Astrocyte of the cerebellum (primary cell): ENCODE measurements around the gene FXR1.

ENCODE experiments used
- DNase-seq: peaks from one replicate; pipeline ENCODE4 v3.0.0-alpha.2; 2011; ENCODE audit warnings: low read depth
- H3K4me3 ChIP-seq: 2 replicates; pipeline ENCODE4 v1.5.1; 2011; ENCODE audit warnings: mild to moderate bottlenecking, low read depth, low read length, moderate library complexity
- in situ Hi-C: cut with HindIII; loops from 2 replicates; pipeline ENCODE4 v1.10.0; 2017; ENCODE audit warnings: low sequenced_read_pairs
- TF ChIP-seq, protein P1 (sequence below): IDR thresholded peaks from 2 replicates; pipeline ENCODE4 v1.5.1; 2012; ENCODE audit warnings: low read length, low read depth, moderate library complexity, mild to moderate bottlenecking; ENCODE audit errors: missing control alignments

Gene FXR1

DNA sequence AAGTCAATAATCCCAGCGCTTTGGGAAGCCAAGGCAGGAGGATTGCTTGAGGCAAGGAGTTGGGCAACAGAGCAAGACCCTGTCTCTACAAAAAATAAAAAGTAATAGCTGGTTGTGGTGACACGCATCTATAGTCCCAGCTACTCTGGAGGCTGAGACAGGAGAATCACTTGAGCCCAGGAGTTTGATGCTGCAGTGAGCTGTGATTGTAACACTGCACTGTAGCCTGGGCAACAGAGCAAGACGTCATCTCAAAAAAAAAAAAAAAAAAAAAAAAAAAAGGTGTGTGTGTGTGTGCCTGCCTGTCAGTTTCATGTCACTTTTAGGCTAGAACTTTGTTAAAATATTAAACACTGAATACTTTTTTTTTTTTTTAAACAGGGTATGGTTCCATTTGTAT lies 48.6 kb downstream of the FXR1 start:
- in situ Hi-C loops = no loop called here
- no peak overlapping the region for H3K4me3 ChIP-seq
- DNase-seq = no peak
- TF ChIP-seq, protein P1, sequence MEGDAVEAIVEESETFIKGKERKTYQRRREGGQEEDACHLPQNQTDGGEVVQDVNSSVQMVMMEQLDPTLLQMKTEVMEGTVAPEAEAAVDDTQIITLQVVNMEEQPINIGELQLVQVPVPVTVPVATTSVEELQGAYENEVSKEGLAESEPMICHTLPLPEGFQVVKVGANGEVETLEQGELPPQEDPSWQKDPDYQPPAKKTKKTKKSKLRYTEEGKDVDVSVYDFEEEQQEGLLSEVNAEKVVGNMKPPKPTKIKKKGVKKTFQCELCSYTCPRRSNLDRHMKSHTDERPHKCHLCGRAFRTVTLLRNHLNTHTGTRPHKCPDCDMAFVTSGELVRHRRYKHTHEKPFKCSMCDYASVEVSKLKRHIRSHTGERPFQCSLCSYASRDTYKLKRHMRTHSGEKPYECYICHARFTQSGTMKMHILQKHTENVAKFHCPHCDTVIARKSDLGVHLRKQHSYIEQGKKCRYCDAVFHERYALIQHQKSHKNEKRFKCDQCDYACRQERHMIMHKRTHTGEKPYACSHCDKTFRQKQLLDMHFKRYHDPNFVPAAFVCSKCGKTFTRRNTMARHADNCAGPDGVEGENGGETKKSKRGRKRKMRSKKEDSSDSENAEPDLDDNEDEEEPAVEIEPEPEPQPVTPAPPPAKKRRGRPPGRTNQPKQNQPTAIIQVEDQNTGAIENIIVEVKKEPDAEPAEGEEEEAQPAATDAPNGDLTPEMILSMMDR = no peak

DNA sequence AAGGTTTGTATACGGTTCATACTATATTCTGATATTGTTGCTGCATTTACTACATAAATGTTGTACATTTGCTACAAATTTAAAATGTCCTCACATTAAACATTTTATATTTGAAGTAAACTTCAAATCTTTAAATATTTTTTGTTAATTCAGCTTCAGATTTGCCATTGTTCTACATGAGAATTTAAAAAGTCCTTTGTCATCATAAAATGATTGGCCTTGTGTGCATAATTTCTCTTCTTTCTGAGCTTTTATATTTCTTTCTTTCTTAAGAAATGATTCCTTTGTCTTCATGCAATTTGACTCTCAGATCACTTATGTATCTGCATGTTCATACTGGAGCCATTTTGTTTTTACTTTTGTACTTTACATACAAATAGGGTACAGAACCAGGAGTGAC lies 49.1 kb downstream of the FXR1 start:
- no peak overlapping the region for H3K4me3 ChIP-seq
- in situ Hi-C loops = no loop called here
- no peak for DNase-seq
- TF ChIP-seq, protein P1 = no peak

DNA sequence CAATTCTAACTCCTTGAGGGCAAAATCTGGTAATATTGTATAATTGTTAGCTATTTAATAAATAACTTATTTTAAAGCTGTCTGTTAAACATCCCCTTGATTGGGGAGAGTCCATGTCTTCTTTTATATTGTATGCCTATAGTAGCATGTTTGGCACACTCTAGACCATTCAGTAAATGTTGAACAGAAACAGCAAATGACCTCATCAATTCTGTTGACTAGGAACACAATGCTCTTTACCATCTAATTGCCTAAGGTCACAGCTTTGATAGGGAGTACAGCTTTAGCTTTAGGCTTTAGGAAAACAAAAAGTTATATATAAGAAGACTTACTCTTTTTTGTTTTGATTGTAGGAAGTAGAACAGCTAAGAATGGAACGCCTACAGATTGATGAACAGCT lies 50.1 kb downstream of the FXR1 start:
- in situ Hi-C loops = no loop called here
- no peak overlapping the region for H3K4me3 ChIP-seq
- TF ChIP-seq, protein P1 = no peak
- DNase-seq = no peak

DNA sequence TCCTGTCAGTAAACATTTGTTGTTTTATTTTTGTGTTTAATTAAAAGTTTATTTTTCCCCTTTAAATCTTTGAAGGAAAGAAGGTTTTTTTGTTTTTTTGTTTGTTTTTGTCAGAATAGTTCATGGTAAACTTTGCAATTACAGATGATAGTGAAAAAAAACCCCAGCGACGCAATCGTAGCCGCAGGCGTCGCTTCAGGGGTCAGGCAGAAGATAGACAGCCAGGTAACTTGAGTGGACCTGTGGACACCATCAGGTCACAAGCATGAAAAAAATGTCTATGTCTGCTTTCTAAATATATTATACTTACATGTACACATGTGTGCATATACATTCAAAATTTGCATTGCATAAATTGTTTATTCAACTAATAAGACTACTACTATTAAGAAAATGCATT lies 58.5 kb downstream of the FXR1 start:
- DNase-seq = no peak

DNA sequence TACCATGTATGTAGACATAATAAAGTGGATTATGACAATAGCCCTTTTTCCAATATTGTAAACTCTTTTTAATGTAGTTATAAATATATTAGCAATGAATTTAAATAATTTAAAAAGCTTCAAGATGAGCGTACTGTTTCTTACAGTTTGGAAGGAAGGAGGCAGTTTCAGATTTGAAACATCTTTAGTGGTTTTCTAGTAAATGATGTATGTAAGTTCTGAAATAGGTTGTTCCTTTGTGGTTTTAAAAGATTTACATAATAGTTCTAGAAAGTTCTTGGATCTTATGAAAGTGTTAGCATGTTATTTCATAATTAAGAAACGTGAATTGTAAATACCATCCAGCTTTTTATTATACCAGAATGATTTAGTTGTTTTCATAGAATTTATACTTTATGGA lies 61.1 kb downstream of the FXR1 start:
- no peak overlapping the region for H3K4me3 ChIP-seq
- no peak for DNase-seq
- in situ Hi-C loops = no loop called here
- TF ChIP-seq, protein P1 = no peak

More for the DNA sequence above, 58.5 kb downstream of the FXR1 start:
- in situ Hi-C loops = no loop called here
- TF ChIP-seq, protein P1 = no peak
- no peak overlapping the region for H3K4me3 ChIP-seq

DNA sequence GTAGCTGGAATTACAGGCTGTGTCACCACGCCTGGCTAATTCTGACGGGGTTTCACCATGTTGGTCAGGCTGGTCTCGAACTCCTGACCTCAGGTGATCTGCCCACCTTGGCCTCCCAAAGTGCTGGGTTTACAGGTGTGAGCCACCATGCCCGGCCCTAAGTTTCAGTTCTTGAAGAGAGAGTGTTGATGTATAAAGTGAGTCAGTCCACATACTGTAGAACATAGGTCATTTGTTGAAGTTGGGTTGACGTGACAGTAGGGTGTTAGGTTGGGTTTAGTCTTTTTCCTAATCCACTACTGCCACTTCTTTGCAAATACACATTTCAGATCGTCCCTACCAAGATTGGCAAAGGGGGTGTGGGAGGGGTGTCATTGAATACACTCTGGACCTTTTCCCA lies 61.8 kb downstream of the FXR1 start:
- DNase-seq = no peak
- H3K4me3 ChIP-seq = no peak overlapping the region
- in situ Hi-C loops = no loop called here
- TF ChIP-seq, protein P1 = no peak

DNA sequence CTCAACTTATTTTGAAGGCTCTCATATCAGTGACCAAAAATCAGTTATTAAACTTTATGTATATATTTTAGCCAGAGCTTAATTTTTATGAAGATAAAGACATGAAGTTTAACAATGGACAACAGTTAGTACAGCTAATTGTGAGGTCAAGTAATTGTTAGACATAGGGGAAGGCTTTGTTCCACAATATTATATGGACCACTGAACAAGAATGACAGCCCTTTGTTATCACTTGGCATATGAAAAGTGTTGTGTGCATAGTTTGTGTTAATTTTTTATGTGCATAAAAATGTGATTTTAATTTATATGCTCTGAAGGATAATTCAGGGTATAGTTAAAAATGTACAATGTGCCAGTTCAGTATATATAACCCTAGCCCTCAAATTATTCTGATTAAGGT lies 65.0 kb downstream of the FXR1 start:
- in situ Hi-C loops = no loop called here
- DNase-seq = no peak
- TF ChIP-seq, protein P1 = no peak
- no peak overlapping the region for H3K4me3 ChIP-seq
